ENCODE measurements around the gene KLC4.

DNA sequence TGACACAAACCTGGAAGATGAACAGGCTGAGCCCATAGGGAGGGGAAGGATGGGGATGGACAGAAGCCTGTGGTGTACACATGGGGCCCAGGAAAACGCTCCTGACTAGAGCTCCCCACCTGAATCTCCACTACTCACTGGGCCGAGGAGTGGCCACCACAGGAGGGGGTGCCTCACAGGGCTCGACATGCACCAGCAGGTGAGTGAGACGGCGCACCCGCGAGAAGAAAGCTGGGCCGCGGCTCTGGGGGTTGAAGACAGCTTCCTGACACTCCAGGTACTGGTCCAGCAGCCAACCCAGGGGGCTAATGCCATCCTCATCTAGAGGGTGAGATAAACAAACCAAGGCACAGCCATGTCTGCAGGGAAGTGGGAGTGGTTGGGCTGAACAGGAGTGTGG, 16.1 kb upstream of the KLC4 start:
- TF ChIP-seq HDAC2 (IDR thresholded peaks at IDR 0.05) (no peak), HOXB5 (CRISPR knock-in tag; IDR thresholded peaks at IDR 0.05) (no peak), CTCF (IDR thresholded peaks at IDR 0.05) (no peak), CHD2 (IDR thresholded peaks at IDR 0.05; ENCODE audit: low read length, partially characterized antibody) (no peak), SREBF2 (IDR thresholded peaks at IDR 0.05) (no peak), POLR2A (IDR thresholded peaks at IDR 0.05; ENCODE audit: low read length) (no peak), CHD4 (IDR thresholded peaks at IDR 0.05; ENCODE audit: borderline replicate concordance) (no peak), EHMT2 (IDR thresholded peaks at IDR 0.05; ENCODE audit: low read depth) (no peak), USF2 (IDR thresholded peaks at IDR 0.05) (no peak), MYC (IDR thresholded peaks at IDR 0.05; ENCODE audit: borderline replicate concordance, low read length) (no peak)

Measured in A549 (cell line).